Adrenal gland (tissue), 12 donors: ENCODE measurements around the gene UPP2. TPM values are rescaled to one million over a fixed set of nuclear protein-coding genes. Genes with fewer than 3 reads are reported as not detected.

Source experiments
- DNase-seq, 7 donors: peaks; one replicate each; pipeline ENCODE4 v3.0.0-alpha.2; 2019 to 2020
- H3K27ac ChIP-seq, 5 donors: fragments of 200-600 bp; sonication (generic) in 4 of 5; 1 replicate in 3 of 5; 2 replicates in 2 of 5; pipeline versions ENCODE4 v1.5.1 to v1.8.0; 2016 to 2020; ENCODE audit warnings: mild to moderate bottlenecking in 1 of 5
- H3K27me3 ChIP-seq: fragments of 200-600 bp; 2 replicates; pipeline ENCODE4 v1.8.0; 2021
- H3K36me3 ChIP-seq, 2 donors: fragments of 200-600 bp; replicated peaks in 1 of 2; 1 replicate in 1 of 2; 2 replicates in 1 of 2; pipeline versions ENCODE4 v1.5.1 to v1.8.0; 2018 to 2022
- H3K4me1 ChIP-seq, 2 donors: fragments of 200-600 bp; replicated peaks in 1 of 2; 1 replicate in 1 of 2; 2 replicates in 1 of 2; pipeline versions ENCODE4 v1.5.1 to v1.8.0; 2018 to 2021
- H3K4me3 ChIP-seq, 4 donors: fragments of 200-600 bp; sonication (generic) in 3 of 4; one replicate each; pipeline ENCODE4 v1.5.1; 2016 to 2018
- H3K9me3 ChIP-seq, 3 donors: fragments of 200-600 bp; sonication (generic) in 1 of 3; replicated peaks in 1 of 3; 1 replicate in 2 of 3; 2 replicates in 1 of 3; pipeline versions ENCODE4 v1.5.1 to v1.8.0; 2016 to 2021
- POLR2A ChIP-seq, 2 donors: fragments of 450-650 bp; IDR thresholded peaks; one replicate each; pipeline ENCODE4 v1.6.1; 2017; ENCODE audit warnings: antibody characterized with exemption in 2 of 2, mild to moderate bottlenecking in 2 of 2, moderate library complexity in 1 of 2
- WGBS, 4 donors: extraction: QIAGEN DNeasy Blood & Tissue Kit in 2 of 4; methylation state at CpG; one replicate each; pipeline versions ENCODE4 v1.1.5 to v1.1.7; 2013 to 2017; 5-methylcytosine and 5-hydroxymethylcytosine counted together
- intact Hi-C, 2 donors: fragments of 100-400 bp; cut with DNase I; formaldehyde crosslinking; loops; one replicate each; pipeline versions ENCODE4 v1.14.1 to v1.15.0; 2022 to 2023
- polyA plus RNA-seq, 3 donors: library from polyadenylated mRNA; stranded (reverse); fragments of 200-250 nt in 2 of 3; fragments of 350-450 nt in 1 of 3; fragmentation: Illumina TruSeq in 1 of 3; extraction: RNeasy Lipid Tissue Mini Kit (QIAGEN cat#74804) in 1 of 3; gene quantifications; one replicate each; pipeline ENCODE4 v1.2.3, GENCODE V29; 2013 to 2014
- total RNA-seq, 9 donors: library from RNA; depleted of rRNA in 4 of 9; stranded (reverse); fragments of >200 nt in 4 of 9; fragments of 120-200 nt in 1 of 9; fragmentation: NEBNext Ultra II Directional in 1 of 9; extraction: Animal tissue kit (Norgen Biotek cat#: 25700) in 1 of 9; gene quantifications; one replicate each; pipeline versions ENCODE4 v1.1.0 to v1.2.4, GENCODE V29; 2013 to 2023
- TF ChIP-seq, protein P1 (sequence below), 6 experiments: fragments of 450-650 bp in 4 of 6; fragments of 200-600 bp in 2 of 6; sonication (generic) in 1 of 6; IDR thresholded peaks; 1 replicate in 5 of 6; 2 replicates in 1 of 6; pipeline versions ENCODE4 v1.5.1 to v1.8.0; 2016 to 2021; ENCODE audit warnings: antibody characterized with exemption in 6 of 6, mild to moderate bottlenecking in 2 of 6, moderate library complexity in 1 of 6
- donor health status: healthy with polysubstance abuse.
- donor health status: Bipolar disorder and iron deficiency.
- donor health status: DM: yes; HTN: yes; CAD: no.
- donor health status: DM: no; HTN: no; CAD: no.
- donor health status: DM: no; HTN: no; CAD: no.
- donor health status: DM: yes; HTN: yes; CAD: no.

The UPP2 gene
- total and polyA plus RNA-seq, 12 donors = 0.05 to 0.18 (median 0.07) TPM; not detected in 6

DNA sequence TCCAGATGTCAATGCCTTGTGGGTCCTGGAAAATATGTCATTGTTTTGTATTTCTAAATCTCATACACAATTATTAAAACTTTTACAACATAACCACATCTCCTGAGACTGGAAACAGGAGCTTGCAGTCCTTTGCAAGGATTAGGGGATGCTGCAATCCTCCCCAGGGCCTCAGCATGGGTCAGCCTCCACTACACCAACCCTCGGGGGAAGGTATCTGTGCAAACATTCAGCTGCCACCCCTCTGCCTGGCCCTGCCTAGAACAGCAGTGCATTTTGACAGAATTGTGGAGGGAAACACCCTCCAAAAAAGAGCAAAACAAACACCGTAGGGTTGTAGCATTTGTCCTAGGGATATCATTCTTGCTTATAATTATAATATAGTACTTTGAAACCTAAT, 4.2 kb upstream of the UPP2 start:
- 75 to 86% (median 78%) methylated on average over 2 of the region's 2 CpGs for WGBS, 4 donors
- intact Hi-C loops = no loop called here
- H3K36me3 ChIP-seq = no peaks in the 10 kb centered on the region
- no peaks in the 10 kb centered on the region for H3K9me3 ChIP-seq
- no peak overlapping the region for H3K4me3 ChIP-seq
- no peak overlapping the region for H3K27ac ChIP-seq
- DNase-seq = no peak
- H3K4me1 ChIP-seq = no peaks in the 10 kb centered on the region
- no peaks in the 10 kb centered on the region for H3K27me3 ChIP-seq
- TF ChIP-seq, protein P1, sequence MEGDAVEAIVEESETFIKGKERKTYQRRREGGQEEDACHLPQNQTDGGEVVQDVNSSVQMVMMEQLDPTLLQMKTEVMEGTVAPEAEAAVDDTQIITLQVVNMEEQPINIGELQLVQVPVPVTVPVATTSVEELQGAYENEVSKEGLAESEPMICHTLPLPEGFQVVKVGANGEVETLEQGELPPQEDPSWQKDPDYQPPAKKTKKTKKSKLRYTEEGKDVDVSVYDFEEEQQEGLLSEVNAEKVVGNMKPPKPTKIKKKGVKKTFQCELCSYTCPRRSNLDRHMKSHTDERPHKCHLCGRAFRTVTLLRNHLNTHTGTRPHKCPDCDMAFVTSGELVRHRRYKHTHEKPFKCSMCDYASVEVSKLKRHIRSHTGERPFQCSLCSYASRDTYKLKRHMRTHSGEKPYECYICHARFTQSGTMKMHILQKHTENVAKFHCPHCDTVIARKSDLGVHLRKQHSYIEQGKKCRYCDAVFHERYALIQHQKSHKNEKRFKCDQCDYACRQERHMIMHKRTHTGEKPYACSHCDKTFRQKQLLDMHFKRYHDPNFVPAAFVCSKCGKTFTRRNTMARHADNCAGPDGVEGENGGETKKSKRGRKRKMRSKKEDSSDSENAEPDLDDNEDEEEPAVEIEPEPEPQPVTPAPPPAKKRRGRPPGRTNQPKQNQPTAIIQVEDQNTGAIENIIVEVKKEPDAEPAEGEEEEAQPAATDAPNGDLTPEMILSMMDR (IDR thresholded peaks at IDR 0.05) = no peak
- no peak for TF ChIP-seq POLR2A (IDR thresholded peaks at IDR 0.05)

DNA sequence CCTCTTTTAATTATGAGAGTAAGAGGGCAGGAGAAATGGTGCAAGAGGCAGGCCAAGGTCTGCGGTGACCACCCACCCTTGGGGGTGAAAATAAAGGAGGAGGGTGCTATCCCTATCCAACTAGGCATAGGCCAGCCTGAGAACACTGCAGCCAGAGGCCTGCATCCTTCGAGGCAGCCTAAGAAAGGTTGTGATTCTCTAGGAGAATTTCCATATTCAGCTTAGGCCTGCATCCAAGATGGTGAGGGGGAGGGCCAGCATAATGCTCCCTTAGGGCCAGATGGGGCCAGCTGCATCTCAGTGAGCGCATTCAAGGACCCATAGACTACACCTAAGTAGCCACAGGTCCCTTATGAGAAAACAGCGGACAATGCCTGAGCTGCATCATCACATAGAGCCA, 3.5 kb upstream of the UPP2 start:
- Histone ChIP-seq H3K27me3 (no peaks in the 10 kb centered on the region), H3K9me3 (no peaks in the 10 kb centered on the region), H3K27ac (no peak overlapping the region), H3K4me1 (no peaks in the 10 kb centered on the region), H3K4me3 (no peak overlapping the region), H3K36me3 (no peaks in the 10 kb centered on the region)
- 85 to 92% (median 89%) methylated on average over 4 of the region's 4 CpGs for WGBS, 4 donors
- intact Hi-C loops = no loop called here
- no peak for DNase-seq
- TF ChIP-seq, protein P1 (IDR thresholded peaks at IDR 0.05) = no peak
- TF ChIP-seq POLR2A (IDR thresholded peaks at IDR 0.05) = no peak

DNA sequence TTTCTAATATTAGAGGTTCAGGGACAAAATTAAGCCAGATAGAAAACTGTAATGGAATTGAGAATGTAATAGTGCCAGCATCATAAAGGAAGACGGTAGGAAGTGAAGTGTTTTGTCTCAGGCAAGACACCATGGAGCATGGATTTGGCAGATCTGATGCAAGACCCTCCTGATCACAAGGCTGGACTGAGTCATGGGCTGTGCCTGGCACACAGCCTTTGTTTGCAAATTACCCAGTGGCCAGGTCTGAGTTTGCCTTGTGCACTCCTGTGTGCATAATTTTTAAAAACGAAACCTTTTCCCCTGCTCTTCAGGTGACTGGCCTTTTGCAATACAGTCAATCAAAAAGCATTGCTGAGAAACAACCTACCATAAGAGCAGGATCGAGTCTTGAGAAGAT, 2.0 kb upstream of the UPP2 start:
- intact Hi-C loops = no loop called here
- H3K9me3 ChIP-seq = no peaks in the 10 kb centered on the region
- WGBS, 4 donors = 54 to 78% (median 75%) methylated on average over 3 of the region's 3 CpGs
- H3K27me3 ChIP-seq = no peaks in the 10 kb centered on the region
- H3K36me3 ChIP-seq = no peaks in the 10 kb centered on the region
- no peak overlapping the region for H3K4me3 ChIP-seq
- no peak overlapping the region for H3K27ac ChIP-seq
- no peaks in the 10 kb centered on the region for H3K4me1 ChIP-seq
- peak in 5 of 7 donors; percentile 18 to 51 (median 42) for DNase-seq
- TF ChIP-seq, protein P1 (IDR thresholded peaks at IDR 0.05) = no peak
- no peak for TF ChIP-seq POLR2A (IDR thresholded peaks at IDR 0.05)

DNA sequence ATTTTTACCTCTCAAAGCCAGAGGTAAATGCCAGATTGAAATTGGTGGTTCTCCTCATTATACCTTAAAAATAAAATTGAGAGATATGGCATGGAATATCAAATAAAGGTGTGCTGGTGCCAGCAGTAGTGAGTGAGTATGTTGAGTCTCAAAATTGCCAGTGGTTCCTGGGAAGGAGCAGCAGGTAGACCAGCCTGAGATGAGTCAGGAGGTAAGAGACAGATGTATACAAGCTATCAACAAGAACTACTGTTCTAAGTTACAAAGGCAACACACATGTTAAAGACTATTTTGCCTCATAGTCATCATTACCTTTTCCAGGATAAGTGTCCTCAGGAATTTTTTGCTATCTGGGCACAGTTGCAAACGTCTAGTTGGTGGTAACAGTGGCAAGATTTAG, 1.3 kb upstream of the UPP2 start:
- no peaks in the 10 kb centered on the region for H3K36me3 ChIP-seq
- intact Hi-C loops = no loop called here
- no peaks in the 10 kb centered on the region for H3K9me3 ChIP-seq
- no peak for DNase-seq
- no peak for TF ChIP-seq POLR2A (IDR thresholded peaks at IDR 0.05)
- TF ChIP-seq, protein P1 (IDR thresholded peaks at IDR 0.05) = no peak
- no peaks in the 10 kb centered on the region for H3K27me3 ChIP-seq
- whole genome bisulfite sequencing, 4 donors = 65 to 88% (median 75%) methylated on average over 1 of the region's 1 CpG
- no peaks in the 10 kb centered on the region for H3K4me1 ChIP-seq
- H3K27ac ChIP-seq = no peak overlapping the region
- no peak overlapping the region for H3K4me3 ChIP-seq
